OCI-LY1 (cell line): ENCODE results near the gene MAP2K6.

Experiments
- H2AFZ ChIP-seq: fragments of 200-600 bp; sonication (generic), shearing (Covaris generic); 2 replicates; pipeline ENCODE4 v1.6.0; 2014; ENCODE audit warnings: antibody characterized with exemption, mild to moderate bottlenecking, low read length
- H3F3A ChIP-seq: fragments of 200-600 bp; sonication (generic), shearing (Covaris generic); 2 replicates; pipeline ENCODE4 v1.6.0; 2014; ENCODE audit warnings: mild to moderate bottlenecking, antibody characterized with exemption, low read length, moderate library complexity; ENCODE audit not compliant: insufficient read depth
- H3K27ac ChIP-seq: fragments of 200-600 bp; sonication (generic); 2 replicates; pipeline ENCODE4 v1.5.1; 2014; ENCODE audit warnings: low read length, mixed run types, mild to moderate bottlenecking, low read depth; ENCODE audit not compliant: poor library complexity, severe bottlenecking
- H3K27me3 ChIP-seq: fragments of 200-600 bp; sonication (generic); 2 replicates; pipeline ENCODE4 v1.6.0; 2014; ENCODE audit warnings: antibody characterized with exemption, mild to moderate bottlenecking, low read length, moderate library complexity; ENCODE audit not compliant: insufficient read depth
- H3K36me3 ChIP-seq: fragments of 200-600 bp; sonication (generic); 2 replicates; pipeline ENCODE4 v1.6.1; 2014; ENCODE audit warnings: mild to moderate bottlenecking, antibody characterized with exemption, low read length, moderate library complexity, mixed read lengths; ENCODE audit not compliant: insufficient read depth
- H3K4me1 ChIP-seq: fragments of 200-600 bp; sonication (generic); 2 replicates; pipeline ENCODE4 v1.5.1; 2014; ENCODE audit warnings: mild to moderate bottlenecking, low read length, moderate library complexity; ENCODE audit not compliant: insufficient read depth, severe bottlenecking
- H3K4me2 ChIP-seq: fragments of 200-600 bp; sonication (generic), shearing (Covaris generic); 2 replicates; pipeline ENCODE4 v1.6.1; 2014; ENCODE audit warnings: low read length
- H3K4me3 ChIP-seq: fragments of 200-600 bp; sonication (generic); 2 replicates; pipeline ENCODE4 v1.5.1; 2014; ENCODE audit warnings: low read length, low read depth, mild to moderate bottlenecking, mixed read lengths; ENCODE audit not compliant: poor library complexity, severe bottlenecking
- H3K79me2 ChIP-seq: fragments of 200-600 bp; shearing (Covaris generic); 2 replicates; pipeline ENCODE4 v1.6.1; 2016; ENCODE audit warnings: mixed run types, low read length, mixed read lengths; ENCODE audit not compliant: insufficient read depth
- H3K9ac ChIP-seq: fragments of 200-600 bp; sonication (generic), shearing (Covaris generic); 2 replicates; pipeline ENCODE4 v1.6.1; 2014; ENCODE audit warnings: mild to moderate bottlenecking, low read length, mixed read lengths
- H3K9me2 ChIP-seq: fragments of 200-600 bp; sonication (generic), shearing (Covaris generic); 2 replicates; pipeline ENCODE4 v1.6.1; 2014; ENCODE audit warnings: low read depth, mild to moderate bottlenecking, low read length, mixed read lengths
- H3K9me3 ChIP-seq: fragments of 200-600 bp; shearing (Covaris generic); 2 replicates; pipeline ENCODE4 v1.6.1; 2014; ENCODE audit warnings: low read length, mixed read lengths
- H4K20me1 ChIP-seq: fragments of 200-600 bp; sonication (generic), shearing (Covaris generic); 2 replicates; pipeline ENCODE4 v1.6.0; 2016; ENCODE audit warnings: mild to moderate bottlenecking, low read length; ENCODE audit not compliant: insufficient read depth
- CTCF ChIP-seq: fragments of 200-600 bp; sonication (generic), shearing (Covaris generic); IDR thresholded peaks from 2 replicates; pipeline ENCODE4 v1.5.1; 2017; ENCODE audit warnings: mild to moderate bottlenecking, antibody characterized with exemption, low read length, moderate library complexity, mixed read lengths
- EZH2 ChIP-seq: fragments of 200-600 bp; sonication (generic), shearing (Covaris generic); IDR thresholded peaks from 2 replicates; pipeline ENCODE4 v1.8.0; 2017; ENCODE audit warnings: borderline replicate concordance, mixed run types, mild to moderate bottlenecking, antibody characterized with exemption, low read length, moderate library complexity, mixed read lengths

The MAP2K6 gene

GRCh38 chr17:69588827-69589239 lies 174.3 kb downstream of the MAP2K6 start:
- Histone ChIP-seq H3K4me1 (peaks cover 67% of the 10 kb centered on the region), H4K20me1 (no peaks in the 10 kb centered on the region), H3K27ac (peak overlapping the region; percentile 44), H2AFZ (no peak overlapping the region), H3K4me2 (0 out of 2 replicates have a peak overlapping the region, but pooled peaks have one; percentile 13), H3K9me3 (no peaks in the 10 kb centered on the region), H3K9me2 (no peaks in the 10 kb centered on the region), H3K79me2 (peaks cover 3% of the 10 kb centered on the region; the same call in 1 of the 2 replicates), H3K27me3 (no peaks in the 10 kb centered on the region), H3F3A (no peaks in the 10 kb centered on the region), H3K4me3 (no peak overlapping the region), H3K9ac (peak overlapping the region; percentile 36), H3K36me3 (no peaks in the 10 kb centered on the region)
- no peak for TF ChIP-seq EZH2
- no peak for TF ChIP-seq CTCF

GRCh38 chr17:69590671-69591070 lies 176.2 kb downstream of the MAP2K6 start:
- Histone ChIP-seq H3K27ac (peak overlapping the region; percentile 43), H3K27me3 (no peaks in the 10 kb centered on the region), H2AFZ (no peak overlapping the region), H3K9me3 (no peaks in the 10 kb centered on the region), H3K9me2 (no peaks in the 10 kb centered on the region), H4K20me1 (no peaks in the 10 kb centered on the region), H3K4me1 (peaks cover 52% of the 10 kb centered on the region), H3K79me2 (peaks cover 3% of the 10 kb centered on the region; the same call in 1 of the 2 replicates), H3K4me3 (no peak overlapping the region), H3K36me3 (no peaks in the 10 kb centered on the region; the same call in 1 of the 2 replicates), H3K9ac (no peak overlapping the region), H3K4me2 (peak overlapping the region; percentile 14; the same call in 1 of the 2 replicates), H3F3A (no peaks in the 10 kb centered on the region)
- TF ChIP-seq EZH2, result no peak
- TF ChIP-seq CTCF, result no peak

DNA sequence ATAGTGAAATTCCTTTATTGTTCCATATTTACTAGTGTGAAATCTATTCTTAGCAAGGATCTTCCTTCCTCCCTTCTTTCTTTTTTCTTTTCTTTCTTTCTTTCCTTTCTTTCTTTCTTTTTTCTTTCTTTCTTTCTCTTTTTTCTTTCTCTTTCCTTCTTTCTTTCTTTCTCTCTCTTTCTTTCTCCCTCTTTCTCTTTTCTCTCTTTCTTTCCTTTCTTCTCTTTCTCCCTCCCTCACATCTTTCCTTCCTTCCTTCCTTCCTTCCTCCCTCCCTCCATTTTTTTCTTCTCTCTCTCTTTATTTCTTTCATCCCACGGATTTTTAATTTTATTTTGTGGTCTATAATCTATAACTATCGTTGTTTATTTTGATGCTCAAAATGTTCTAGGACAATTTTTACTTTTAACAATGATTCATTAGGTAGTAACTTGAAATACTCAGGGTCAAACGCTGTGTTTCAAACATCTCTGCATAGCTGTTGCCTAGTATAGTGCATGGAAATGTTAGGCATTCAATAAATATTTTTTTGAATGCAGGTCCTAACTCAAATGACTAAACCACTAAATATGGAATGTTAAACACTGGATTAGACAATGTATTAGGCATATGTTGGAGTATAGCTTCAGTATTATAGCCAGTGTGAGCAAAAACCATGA lies 178.3 kb downstream of the MAP2K6 start:
- peaks cover 3% of the 10 kb centered on the region; the same call in 1 of the 2 replicates for H3K79me2 ChIP-seq
- H2AFZ ChIP-seq, result no peak overlapping the region
- H3K27me3 ChIP-seq, result no peaks in the 10 kb centered on the region
- no peak overlapping the region for H3K27ac ChIP-seq
- H3K36me3 ChIP-seq, result no peaks in the 10 kb centered on the region; the same call in 1 of the 2 replicates
- H4K20me1 ChIP-seq, result no peaks in the 10 kb centered on the region
- H3K4me3 ChIP-seq, result no peak overlapping the region
- no peaks in the 10 kb centered on the region for H3K9me3 ChIP-seq
- H3K4me2 ChIP-seq, result no peak overlapping the region
- TF ChIP-seq CTCF, result no peak
- TF ChIP-seq EZH2, result no peak
- no peak overlapping the region for H3K9ac ChIP-seq
- H3F3A ChIP-seq, result no peaks in the 10 kb centered on the region
- H3K4me1 ChIP-seq, result peaks cover 34% of the 10 kb centered on the region
- no peaks in the 10 kb centered on the region for H3K9me2 ChIP-seq
